HG03159 (cell line): ENCODE results near the gene FOXA1.

Experiments used
- ATAC-seq: cut with Tn5 transposase; IDR thresholded peaks from one replicate; pipeline ENCODE4 v1.9.1; 2021; ENCODE audit warnings: mild to moderate bottlenecking, moderate library complexity; ENCODE audit not compliant: unreplicated experiment

Gene FOXA1

GRCh38 chr14:37590428-37591139 is 4.5 kb downstream of the FOXA1 start:
- ATAC-seq = no peak

- no peak for ATAC-seq
Measured at GRCh38 chr14:37589715-37590427, 5.2 kb downstream of the FOXA1 start.

GRCh38 chr14:37588956-37589714 is 5.9 kb downstream of the FOXA1 start:
- no peak for ATAC-seq

- ATAC-seq = no peak
Measured at GRCh38 chr14:37588667-37588955, 6.4 kb downstream of the FOXA1 start.

GRCh38 chr14:37587881-37588666 is 7.0 kb downstream of the FOXA1 start:
- no peak for ATAC-seq

- no peak for ATAC-seq
Measured at GRCh38 chr14:37587131-37587803, 7.8 kb downstream of the FOXA1 start.

GRCh38 chr14:37586797-37587130 is 8.3 kb downstream of the FOXA1 start:
- no peak for ATAC-seq

- no peak for ATAC-seq
Measured at GRCh38 chr14:37585971-37586796, 8.9 kb downstream of the FOXA1 start.

GRCh38 chr14:37585101-37585511 is 9.9 kb downstream of the FOXA1 start:
- ATAC-seq = no peak

GRCh38 chr14:37584211-37585100 is 10.6 kb downstream of the FOXA1 start:
- no peak for ATAC-seq

GRCh38 chr14:37583358-37584210 is 11.5 kb downstream of the FOXA1 start:
- ATAC-seq = no peak

- no peak for ATAC-seq
Measured at GRCh38 chr14:37580146-37580545, 14.9 kb downstream of the FOXA1 start.

- ATAC-seq = no peak
Measured at GRCh38 chr14:37579274-37579673, 15.8 kb downstream of the FOXA1 start.

GRCh38 chr14:37573356-37573755 is 21.7 kb downstream of the FOXA1 start:
- ATAC-seq = no peak

- no peak for ATAC-seq
Measured at GRCh38 chr14:37571391-37571790, 23.7 kb downstream of the FOXA1 start.

GRCh38 chr14:37569729-37570128 is 25.3 kb downstream of the FOXA1 start:
- no peak for ATAC-seq

GRCh38 chr14:37566811-37567371 is 28.2 kb downstream of the FOXA1 start:
- no peak for ATAC-seq

- ATAC-seq = no peak
Measured at GRCh38 chr14:37565550-37565949, 29.5 kb downstream of the FOXA1 start.
